GM12878 (cell line): ENCODE measurements around the gene PSMG3. TPM values are rescaled to one million over a fixed set of nuclear protein-coding genes. Genes with fewer than 3 reads are reported as not detected.

Source experiments
- ATAC-seq: fragments of 200-7000 bp; cut with Tn5 transposase; 3 replicates; pipeline ENCODE4 v1.9.1; 2020; ENCODE audit warnings: mild to moderate bottlenecking, moderate library complexity
- BruUV-seq: library from RNA; stranded (reverse); fragments of 400-500 nt; replicated peaks from 2 replicates; lab custom pipeline; 2021; lab: Mats Ljungman, UMichigan
- CTCF ChIA-PET: fragments of 300-600 bp; sonication (Branson Sonifier 250); formaldehyde crosslinking; extraction: SDS; loops from one replicate; lab custom pipeline; 2021; ENCODE audit warnings: inconsistent platforms; lab: Yijun Ruan, JAX
- POLR2A ChIA-PET: fragments of 350-600 bp; formaldehyde crosslinking; extraction: SDS; loops from one replicate; lab custom pipeline; 2021; ENCODE audit warnings: inconsistent platforms; lab: Charles Lee
- RAD21 ChIA-PET: fragments of 300-600 bp; sonication (Branson Sonifier 250); formaldehyde crosslinking; loops from one replicate; lab custom pipeline; 2023; ENCODE audit warnings: antibody characterized with exemption; ENCODE audit not compliant: unreplicated experiment; lab: Charles Lee
- SMC1A ChIA-PET: fragments of 300-600 bp; sonication (Branson Sonifier 250); formaldehyde crosslinking; loops from one replicate; lab custom pipeline; 2023; ENCODE audit not compliant: unreplicated experiment, uncharacterized antibody; lab: Charles Lee
- DNase-seq: peaks from one replicate; pipeline ENCODE4 v3.0.0-alpha.2; 2011; ENCODE audit warnings: low read depth, low spot score
- FAIRE-seq: peaks from 3 replicates; lab custom pipeline; 2011; peaks lifted over from hg19 to GRCh38; lab: Jason Lieb, UNC
- H2AFZ ChIP-seq: 2 replicates; pipeline ENCODE4 v1.6.0; 2011; ENCODE audit warnings: low read depth, low read length, control low read depth; ENCODE audit not compliant: control insufficient read depth
- H3K27ac ChIP-seq: 2 replicates; pipeline ENCODE4 v1.5.1; 2011; ENCODE audit warnings: control low read depth; ENCODE audit not compliant: control insufficient read depth, insufficient read depth
- H3K27me3 ChIP-seq, 2 experiments: replicated peaks in 1 of 2; 2 replicates each; pipeline versions ENCODE4 v1.6.0 to v1.6.1; 2011; ENCODE audit warnings: low read length in 1 of 2; ENCODE audit not compliant: control insufficient read depth in 2 of 2, insufficient read depth in 2 of 2
- H3K36me3 ChIP-seq, 2 experiments: 2 replicates each; pipeline ENCODE4 v1.5.1; 2011; ENCODE audit warnings: low read length in 1 of 2; ENCODE audit not compliant: control insufficient read depth in 2 of 2, insufficient read depth in 2 of 2
- H3K4me1 ChIP-seq: 2 replicates; pipeline ENCODE4 v1.6.1; 2011; ENCODE audit warnings: mild to moderate bottlenecking, low read length, moderate library complexity, mixed read lengths; ENCODE audit not compliant: control insufficient read depth, insufficient read depth
- H3K4me2 ChIP-seq: 2 replicates; pipeline ENCODE4 v1.6.0; 2011; ENCODE audit warnings: control low read depth; ENCODE audit not compliant: control insufficient read depth, insufficient read depth
- H3K4me3 ChIP-seq: fragments of 200-600 bp; sonication (generic); 2 replicates; pipeline ENCODE4 v1.5.1; 2016
- H3K79me2 ChIP-seq: 2 replicates; pipeline ENCODE4 v1.6.0; 2011; ENCODE audit warnings: low read length; ENCODE audit not compliant: control insufficient read depth, insufficient read depth
- H3K9ac ChIP-seq: 2 replicates; pipeline ENCODE4 v1.8.0; 2011; ENCODE audit warnings: low read length, control low read depth, mixed read lengths; ENCODE audit not compliant: control insufficient read depth, insufficient read depth
- H3K9me3 ChIP-seq: replicated peaks from 3 replicates; pipeline ENCODE4 v1.5.1; 2011; ENCODE audit warnings: mild to moderate bottlenecking, low read length; ENCODE audit not compliant: control insufficient read depth, insufficient read depth
- H4K20me1 ChIP-seq: 2 replicates; pipeline ENCODE4 v1.6.0; 2011; ENCODE audit not compliant: control insufficient read depth, insufficient read depth
- IKZF1 ChIP-seq: fragments of 450-650 bp; conservative IDR thresholded peaks from 2 replicates; pipeline ENCODE4 v1.6.1; 2017; ENCODE audit warnings: antibody characterized with exemption, mild to moderate bottlenecking
- RAD21 ChIP-seq: IDR thresholded peaks from 2 replicates; pipeline ENCODE4 v1.6.1; 2011; ENCODE audit warnings: mild to moderate bottlenecking, low read depth, low read length, moderate library complexity; ENCODE audit not compliant: insufficient read depth
- SP1 ChIP-seq: IDR thresholded peaks from one replicate; pipeline ENCODE4 v1.6.1; 2011; ENCODE audit warnings: low read depth, low read length
- TCF3 ChIP-seq: IDR thresholded peaks from 2 replicates; pipeline ENCODE4 v1.6.1; 2012; ENCODE audit warnings: low read depth, mild to moderate bottlenecking, low read length, borderline replicate concordance; ENCODE audit not compliant: insufficient read depth
- USF2 ChIP-seq: IDR thresholded peaks from 2 replicates; pipeline ENCODE4 v1.6.1; 2011; ENCODE audit warnings: low read depth, low read length, improper control_type of control experiment, borderline replicate concordance
- WGBS: methylation state at CpG from one replicate; pipeline ENCODE4 v1.1.6; 2016; ENCODE audit warnings: low lambda C conversion rate; ENCODE audit not compliant: insufficient replicate concordance, insufficient coverage; ENCODE audit errors: missing lambda C conversion rate; 5-methylcytosine and 5-hydroxymethylcytosine counted together
- in situ Hi-C: fragments of 300-500 bp; cut with MboI; formaldehyde crosslinking; loops from 9 replicates; pipeline ENCODE4 v1.14.3; 2018; ENCODE audit warnings: mixed read lengths
- intact Hi-C: fragments of 100-400 bp; cut with micrococcal nuclease; formaldehyde crosslinking; loops from one replicate; pipeline ENCODE4 v1.14.2; 2022; ENCODE audit not compliant: unreplicated experiment
- polyA plus RNA-seq, 11 experiments: library from polyadenylated mRNA; depleted of rRNA in 4 of 11; unstranded in 6 of 11; stranded (reverse) in 5 of 11; fragments of >200 nt; fragmentation: Nextera tagmentation in 4 of 11; fragmentation: Illumina TruSeq in 1 of 11; extraction: Ambion mirVana in 4 of 11; extraction: Trizol in 1 of 11; gene quantifications; 1 replicate in 1 of 11; 2 replicates in 10 of 11; pipeline versions ENCODE4 v1.2.1 to v1.2.3, GENCODE V29; 2011 to 2016; ENCODE audit warnings: inconsistent platforms in 2 of 11, missing spikeins in 2 of 11, low read depth in 1 of 11
- total RNA-seq, 4 experiments: library from RNA; depleted of rRNA in 3 of 4; stranded (reverse); fragments of >200 nt in 3 of 4; fragmentation: Illumina TruSeq in 1 of 4; extraction: Trizol in 1 of 4; gene quantifications; 2 replicates each; pipeline versions ENCODE4 v1.2.1 to v1.2.3, GENCODE V29; 2013 to 2021
- TF ChIP-seq, protein P1 (sequence below), 3 experiments: IDR thresholded peaks in 2 of 3; conservative IDR thresholded peaks in 1 of 3; 2 replicates each; pipeline ENCODE4 v1.5.1; 2011; ENCODE audit warnings: low read depth in 3 of 3, low read length in 3 of 3, mild to moderate bottlenecking in 3 of 3, control low read depth in 2 of 3, moderate library complexity in 2 of 3, inconsistent platforms in 1 of 3, mixed read lengths in 1 of 3; ENCODE audit not compliant: control insufficient read depth in 2 of 3, insufficient read depth in 1 of 3; ENCODE audit errors: extremely low read depth in 1 of 3

PSMG3 gene
- total and polyA plus RNA-seq, 10 of the 15 experiments (the other 5 are each of a cell fraction or from before 2014, with no cell fraction given): 23.9 to 115 (median 60.6) TPM

DNA sequence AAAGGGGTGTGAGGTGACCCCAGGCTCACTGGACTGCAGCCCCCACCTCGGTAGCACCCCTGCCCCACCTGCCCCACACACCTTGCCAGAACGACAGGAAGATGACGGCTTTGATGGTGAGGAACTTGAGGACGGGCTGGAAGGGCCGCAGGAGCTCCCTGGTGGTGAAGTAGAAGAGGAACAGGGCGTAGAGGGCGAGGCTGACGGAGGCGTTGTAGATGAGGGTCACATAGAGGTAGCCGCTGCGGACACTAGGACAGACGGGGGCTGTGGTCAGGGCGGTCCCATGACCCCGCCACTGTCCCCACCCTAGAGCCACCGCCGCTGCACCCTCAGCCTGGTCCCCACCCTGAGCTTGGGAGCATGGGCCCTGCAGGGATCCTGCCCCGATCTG, 21.4 kb downstream of the PSMG3 start:
- peaks cover 0 to 2% of the 10 kb centered on the region in 2 experiments; a peak in 1 of 4 replicates for H3K36me3 ChIP-seq
- WGBS: 40% methylated on average over 17 of the region's 17 CpGs
- no peaks in the 10 kb centered on the region for H4K20me1 ChIP-seq
- BruUV-seq: no TSS peak
- H2AFZ ChIP-seq: no peak overlapping the region
- H3K4me3 ChIP-seq: no peak overlapping the region
- H3K27me3 ChIP-seq: no peaks in the 10 kb centered on the region
- ATAC-seq: peak; percentile 55
- TF ChIP-seq USF2 (no peak), IKZF1 (no peak), SP1 (no peak), TCF3 (no peak), RAD21 (0 out of 2 replicates have a peak, but pooled peaks have one; percentile 27)
- TF ChIP-seq, protein P1, sequence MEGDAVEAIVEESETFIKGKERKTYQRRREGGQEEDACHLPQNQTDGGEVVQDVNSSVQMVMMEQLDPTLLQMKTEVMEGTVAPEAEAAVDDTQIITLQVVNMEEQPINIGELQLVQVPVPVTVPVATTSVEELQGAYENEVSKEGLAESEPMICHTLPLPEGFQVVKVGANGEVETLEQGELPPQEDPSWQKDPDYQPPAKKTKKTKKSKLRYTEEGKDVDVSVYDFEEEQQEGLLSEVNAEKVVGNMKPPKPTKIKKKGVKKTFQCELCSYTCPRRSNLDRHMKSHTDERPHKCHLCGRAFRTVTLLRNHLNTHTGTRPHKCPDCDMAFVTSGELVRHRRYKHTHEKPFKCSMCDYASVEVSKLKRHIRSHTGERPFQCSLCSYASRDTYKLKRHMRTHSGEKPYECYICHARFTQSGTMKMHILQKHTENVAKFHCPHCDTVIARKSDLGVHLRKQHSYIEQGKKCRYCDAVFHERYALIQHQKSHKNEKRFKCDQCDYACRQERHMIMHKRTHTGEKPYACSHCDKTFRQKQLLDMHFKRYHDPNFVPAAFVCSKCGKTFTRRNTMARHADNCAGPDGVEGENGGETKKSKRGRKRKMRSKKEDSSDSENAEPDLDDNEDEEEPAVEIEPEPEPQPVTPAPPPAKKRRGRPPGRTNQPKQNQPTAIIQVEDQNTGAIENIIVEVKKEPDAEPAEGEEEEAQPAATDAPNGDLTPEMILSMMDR (IDR thresholded peaks at IDR 0.05 in 2 of 3, conservative IDR thresholded peaks at IDR 0.05 in 1 of 3; ENCODE audit: control insufficient read depth in 2 of 3, extremely low read depth in 1 of 3, insufficient read depth in 1 of 3, low read depth in 3 of 3, low read length in 3 of 3): peak in 2 of 3 experiments; percentile 16 to 19; a peak in 2 of 6 replicates
- intact Hi-C loops: no loop called here
- H3K4me1 ChIP-seq: no peaks in the 10 kb centered on the region
- DNase-seq: no peak
- H3K9me3 ChIP-seq: no peaks in the 10 kb centered on the region
- CTCF ChIA-PET: no interaction called here
- RAD21 ChIA-PET: no interaction called here
- no peak overlapping the region for H3K4me2 ChIP-seq
- SMC1A ChIA-PET: no interaction called here
- no peak overlapping the region for H3K9ac ChIP-seq
- in situ Hi-C loops: no loop called here
- POLR2A ChIA-PET: no interaction called here
- no peak for FAIRE-seq
- H3K27ac ChIP-seq: no peak overlapping the region
- no peaks in the 10 kb centered on the region for H3K79me2 ChIP-seq
